ENCODE results near the gene WWC2.
A peak's percentile ranks its signal among the peaks of the same experiment; 100 is the strongest.
"Not testable (repeated sequence)": the region's sequence is repeated elsewhere in the genome, so short reads cannot be mapped to it uniquely, and the experiment has no call there.

The WWC2 gene

DNA sequence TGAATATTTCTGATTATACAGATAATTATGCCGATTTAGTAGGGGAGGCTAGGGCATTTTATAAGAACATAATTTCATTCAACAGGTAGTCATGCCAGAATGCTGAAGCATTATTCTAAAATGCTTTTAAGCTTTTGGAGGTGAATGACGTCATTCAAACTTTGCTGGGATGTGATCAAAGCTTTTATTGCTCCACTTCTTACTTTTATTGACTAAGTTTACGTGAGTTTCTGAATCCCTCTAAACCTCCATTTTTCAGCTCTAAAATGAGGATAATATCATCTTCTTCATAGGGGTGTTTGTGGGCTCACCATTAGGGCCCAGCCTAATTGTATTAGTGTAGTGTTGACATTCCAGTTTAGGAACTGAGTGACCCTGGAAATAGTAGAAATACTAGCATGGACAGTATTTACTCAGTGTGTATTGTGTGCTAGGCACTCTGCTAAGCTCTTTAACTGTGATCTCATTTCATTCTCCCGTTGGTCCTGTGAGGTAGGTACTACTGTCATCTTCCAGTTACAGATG, 3.0 kb downstream of the WWC2 start:
- H3K27ac ChIP-seq (ENCODE audit: low read depth, low read length) = no peak overlapping the region
- H3K36me3 ChIP-seq (ENCODE audit: control insufficient read depth, insufficient read depth, low read length) = no peaks in the 10 kb centered on the region
- no peak overlapping the region for H3K9ac ChIP-seq (ENCODE audit: low read depth, low read length)
- peaks cover 43% of the 10 kb centered on the region for H3K4me1 ChIP-seq (ENCODE audit: control insufficient read depth, insufficient read depth, low read length)
- no peaks in the 10 kb centered on the region for H3K9me3 ChIP-seq (ENCODE audit: control insufficient read depth, insufficient read depth, low read length)
- peaks cover 6% of the 10 kb centered on the region; the same call in 1 of the 2 replicates for H3K27me3 ChIP-seq (ENCODE audit: control insufficient read depth, insufficient read depth, low read length)
- 0 out of 2 replicates have a peak overlapping the region, but pooled peaks have one; percentile 1 for H3K4me3 ChIP-seq (ENCODE audit: low read depth, low read length)

GRCh38 chr4:183105092-183105491, 6.0 kb downstream of the WWC2 start:
- Histone ChIP-seq H3K9ac (ENCODE audit: low read depth, low read length) (no peak overlapping the region), H3K4me3 (ENCODE audit: low read depth, low read length) (no peak overlapping the region), H3K27ac (ENCODE audit: low read depth, low read length) (peak overlapping the region; percentile 71), H3K9me3 (ENCODE audit: control insufficient read depth, insufficient read depth, low read length) (no peaks in the 10 kb centered on the region), H3K4me1 (ENCODE audit: control insufficient read depth, insufficient read depth, low read length) (peaks cover 43% of the 10 kb centered on the region), H3K27me3 (ENCODE audit: control insufficient read depth, insufficient read depth, low read length) (no peaks in the 10 kb centered on the region), H3K36me3 (ENCODE audit: control insufficient read depth, insufficient read depth, low read length) (no peaks in the 10 kb centered on the region)

DNA sequence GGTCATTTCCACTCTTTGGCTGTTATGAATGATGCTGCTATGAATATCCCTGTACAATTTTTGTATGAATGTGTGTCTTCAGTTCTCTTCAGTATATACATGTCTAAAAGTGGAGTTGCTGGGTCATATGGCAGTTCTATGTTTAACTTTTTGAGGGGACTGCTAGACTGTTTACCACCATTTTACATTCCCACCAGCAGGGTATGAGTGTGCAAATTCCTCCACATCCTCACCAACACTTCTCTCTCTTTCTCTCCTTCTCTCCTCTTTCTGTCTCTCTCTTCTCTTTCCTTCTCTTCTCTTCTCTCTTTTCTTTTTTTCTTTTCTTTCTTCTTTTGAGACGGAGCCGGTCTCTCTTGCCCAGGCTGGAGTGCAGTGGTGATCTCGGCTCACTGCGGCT, 7.8 kb downstream of the WWC2 start:
- Histone ChIP-seq H3K27me3 (ENCODE audit: control insufficient read depth, insufficient read depth, low read length) (no peaks in the 10 kb centered on the region), H3K27ac (ENCODE audit: low read depth, low read length) (no peak overlapping the region), H3K4me1 (ENCODE audit: control insufficient read depth, insufficient read depth, low read length) (peaks cover 29% of the 10 kb centered on the region), H3K9me3 (ENCODE audit: control insufficient read depth, insufficient read depth, low read length) (no peaks in the 10 kb centered on the region), H3K9ac (ENCODE audit: low read depth, low read length) (no peak overlapping the region), H3K36me3 (ENCODE audit: control insufficient read depth, insufficient read depth, low read length) (no peaks in the 10 kb centered on the region), H3K4me3 (ENCODE audit: low read depth, low read length) (no peak overlapping the region)

DNA sequence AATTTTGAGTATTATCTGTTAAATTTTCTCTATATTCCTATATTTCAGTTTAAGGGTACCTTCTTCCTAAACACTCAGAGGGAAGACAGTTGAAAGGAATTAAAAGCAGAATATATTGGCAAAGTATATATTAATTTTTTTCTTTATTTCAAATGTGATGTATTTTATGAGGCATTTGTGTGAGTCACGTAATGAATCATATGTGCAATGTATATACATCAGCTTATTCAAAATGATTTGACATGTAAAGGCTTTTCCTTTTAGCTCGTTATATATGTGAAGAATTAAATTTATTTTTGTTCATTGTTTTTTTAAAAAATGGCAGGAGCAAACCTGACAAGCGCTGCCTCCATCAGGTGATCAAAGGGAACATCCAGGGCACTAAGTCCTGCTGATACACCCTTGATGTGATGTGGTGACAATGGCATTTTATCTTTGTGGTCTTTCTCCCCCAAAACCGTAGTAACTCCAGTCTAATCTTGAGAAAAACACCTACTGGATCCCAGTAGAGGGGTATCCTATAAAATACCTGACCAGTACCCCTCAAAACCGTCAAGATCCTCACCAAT, 8.9 kb downstream of the WWC2 start:
- Histone ChIP-seq H3K27me3 (ENCODE audit: control insufficient read depth, insufficient read depth, low read length) (no peaks in the 10 kb centered on the region), H3K36me3 (ENCODE audit: control insufficient read depth, insufficient read depth, low read length) (no peaks in the 10 kb centered on the region), H3K27ac (ENCODE audit: low read depth, low read length) (no peak overlapping the region), H3K4me1 (ENCODE audit: control insufficient read depth, insufficient read depth, low read length) (peaks cover 31% of the 10 kb centered on the region), H3K4me3 (ENCODE audit: low read depth, low read length) (no peak overlapping the region), H3K9ac (ENCODE audit: low read depth, low read length) (no peak overlapping the region), H3K9me3 (ENCODE audit: control insufficient read depth, insufficient read depth, low read length) (no peaks in the 10 kb centered on the region)

GRCh38 chr4:183110244-183110643, 11.2 kb downstream of the WWC2 start:
- Histone ChIP-seq H3K36me3 (ENCODE audit: control insufficient read depth, insufficient read depth, low read length) (no peaks in the 10 kb centered on the region), H3K4me1 (ENCODE audit: control insufficient read depth, insufficient read depth, low read length) (peaks cover 43% of the 10 kb centered on the region), H3K27me3 (ENCODE audit: control insufficient read depth, insufficient read depth, low read length) (no peaks in the 10 kb centered on the region), H3K27ac (ENCODE audit: low read depth, low read length) (no peak overlapping the region), H3K9ac (ENCODE audit: low read depth, low read length) (no peak overlapping the region), H3K4me3 (ENCODE audit: low read depth, low read length) (no peak overlapping the region), H3K9me3 (ENCODE audit: control insufficient read depth, insufficient read depth, low read length) (no peaks in the 10 kb centered on the region)

GRCh38 chr4:183111452-183111885, 12.4 kb downstream of the WWC2 start:
- H3K36me3 ChIP-seq (ENCODE audit: control insufficient read depth, insufficient read depth, low read length) = no peaks in the 10 kb centered on the region
- H3K27me3 ChIP-seq (ENCODE audit: control insufficient read depth, insufficient read depth, low read length) = no peaks in the 10 kb centered on the region
- no peak overlapping the region for H3K4me3 ChIP-seq (ENCODE audit: low read depth, low read length)
- no peaks in the 10 kb centered on the region for H3K9me3 ChIP-seq (ENCODE audit: control insufficient read depth, insufficient read depth, low read length)
- no peak overlapping the region for H3K9ac ChIP-seq (ENCODE audit: low read depth, low read length)
- no peak overlapping the region for H3K27ac ChIP-seq (ENCODE audit: low read depth, low read length)
- H3K4me1 ChIP-seq (ENCODE audit: control insufficient read depth, insufficient read depth, low read length) = peaks cover 52% of the 10 kb centered on the region

DNA sequence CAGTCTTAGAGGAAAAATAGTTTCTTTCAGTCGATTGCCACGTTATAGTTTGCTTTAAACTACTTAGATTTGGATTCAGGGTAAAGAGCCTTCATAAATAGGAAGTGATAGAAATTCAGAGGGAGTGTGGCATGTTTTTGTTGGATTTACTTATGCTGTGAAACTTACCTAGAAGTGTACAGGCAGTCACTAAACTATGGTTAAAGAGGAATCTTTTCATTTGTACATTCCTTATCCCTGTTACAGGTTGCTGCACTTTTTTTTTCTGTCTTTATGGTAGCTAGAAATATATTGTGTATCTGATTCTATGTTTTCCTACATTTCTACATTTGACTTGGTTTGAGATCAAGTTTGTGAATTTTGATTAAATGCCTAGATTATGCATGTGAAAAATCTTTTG, 19.1 kb downstream of the WWC2 start:
- peak overlapping the region; percentile 90 for H3K27ac ChIP-seq (ENCODE audit: low read depth, low read length)
- no peaks in the 10 kb centered on the region for H3K27me3 ChIP-seq (ENCODE audit: control insufficient read depth, insufficient read depth, low read length)
- H3K9ac ChIP-seq (ENCODE audit: low read depth, low read length) = peak overlapping the region; percentile 58
- H3K4me3 ChIP-seq (ENCODE audit: low read depth, low read length) = no peak overlapping the region; the same call in 1 of the 2 replicates
- H3K4me1 ChIP-seq (ENCODE audit: control insufficient read depth, insufficient read depth, low read length) = peaks cover 65% of the 10 kb centered on the region
- H3K36me3 ChIP-seq (ENCODE audit: control insufficient read depth, insufficient read depth, low read length) = no peaks in the 10 kb centered on the region
- H3K9me3 ChIP-seq (ENCODE audit: control insufficient read depth, insufficient read depth, low read length) = no peaks in the 10 kb centered on the region

DNA sequence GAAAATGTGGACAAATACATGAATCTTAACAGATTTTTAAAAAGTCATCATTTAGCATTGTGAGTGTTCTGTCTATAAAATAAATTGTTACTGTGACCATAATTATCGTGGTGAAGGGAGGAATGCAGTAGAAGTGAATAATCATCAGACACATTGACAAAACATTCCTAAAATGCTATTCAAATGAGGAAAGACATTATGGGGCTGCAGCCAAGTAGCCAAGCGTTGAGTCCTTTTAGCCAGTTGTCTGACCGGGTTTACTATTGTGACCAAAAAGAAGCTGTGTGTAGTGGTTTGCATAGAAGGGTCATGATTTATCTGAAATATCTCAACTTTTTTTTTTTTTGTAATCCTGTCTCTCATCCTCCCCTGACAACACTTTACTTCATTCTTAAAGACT, 19.5 kb downstream of the WWC2 start:
- Histone ChIP-seq H3K9me3 (ENCODE audit: control insufficient read depth, insufficient read depth, low read length) (no peaks in the 10 kb centered on the region), H3K9ac (ENCODE audit: low read depth, low read length) (peak overlapping the region; percentile 58), H3K36me3 (ENCODE audit: control insufficient read depth, insufficient read depth, low read length) (no peaks in the 10 kb centered on the region), H3K27me3 (ENCODE audit: control insufficient read depth, insufficient read depth, low read length) (no peaks in the 10 kb centered on the region), H3K4me3 (ENCODE audit: low read depth, low read length) (peak overlapping the region; percentile 37), H3K27ac (ENCODE audit: low read depth, low read length) (peak overlapping the region; percentile 90), H3K4me1 (ENCODE audit: control insufficient read depth, insufficient read depth, low read length) (peaks cover 61% of the 10 kb centered on the region)

DNA sequence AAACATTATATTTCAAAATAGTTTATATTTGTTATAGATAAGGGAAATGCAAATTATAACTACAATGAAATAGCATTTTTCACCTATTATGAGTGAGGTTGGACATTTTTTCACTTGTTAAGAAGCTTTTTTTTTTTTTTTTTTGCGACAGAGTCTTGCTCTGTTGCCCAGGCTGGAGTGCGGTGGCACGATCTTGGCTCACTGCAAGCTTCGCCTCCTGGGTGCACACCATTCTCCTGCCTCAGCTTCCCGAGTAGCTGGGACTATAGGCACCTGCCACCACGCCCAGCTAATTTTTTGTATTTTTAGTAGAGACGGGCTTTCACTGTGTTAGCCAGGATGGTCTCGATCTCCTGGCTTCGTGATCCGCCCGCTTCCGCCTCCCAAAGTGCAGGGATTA, 22.6 kb downstream of the WWC2 start:
- H3K4me1 ChIP-seq (ENCODE audit: control insufficient read depth, insufficient read depth, low read length) = peaks cover 38% of the 10 kb centered on the region
- H3K27ac ChIP-seq (ENCODE audit: low read depth, low read length); H3K4me3 ChIP-seq (ENCODE audit: low read depth, low read length); H3K27me3 ChIP-seq (ENCODE audit: control insufficient read depth, insufficient read depth, low read length); H3K9ac ChIP-seq (ENCODE audit: low read depth, low read length); H3K9me3 ChIP-seq (ENCODE audit: control insufficient read depth, insufficient read depth, low read length); H3K36me3 ChIP-seq (ENCODE audit: control insufficient read depth, insufficient read depth, low read length): not testable (repeated sequence)

DNA sequence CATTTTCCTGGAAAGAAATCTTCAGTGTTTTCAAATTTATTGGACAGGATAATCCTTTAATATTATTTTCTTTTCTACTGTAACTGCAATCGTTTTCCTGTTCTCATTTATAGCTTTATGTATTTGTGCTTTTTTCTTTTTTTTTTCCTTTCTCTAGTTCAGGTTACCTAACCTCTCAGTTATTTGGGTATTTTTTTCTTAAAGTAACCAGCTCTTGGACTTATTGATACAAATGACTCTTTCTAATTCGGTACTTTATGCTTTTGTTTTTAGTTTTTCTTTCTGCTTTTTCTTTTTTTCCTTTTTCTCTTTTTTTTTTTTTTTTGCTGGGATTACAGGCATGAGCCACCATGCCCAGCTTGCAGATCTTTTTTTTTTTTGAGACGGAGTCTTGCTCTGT, 25.2 kb downstream of the WWC2 start:
- H3K4me1 ChIP-seq (ENCODE audit: control insufficient read depth, insufficient read depth, low read length) = peaks cover 25% of the 10 kb centered on the region
- no peaks in the 10 kb centered on the region for H3K9me3 ChIP-seq (ENCODE audit: control insufficient read depth, insufficient read depth, low read length)
- H3K4me3 ChIP-seq (ENCODE audit: low read depth, low read length) = no peak overlapping the region
- H3K36me3 ChIP-seq (ENCODE audit: control insufficient read depth, insufficient read depth, low read length) = no peaks in the 10 kb centered on the region
- H3K9ac ChIP-seq (ENCODE audit: low read depth, low read length) = no peak overlapping the region
- H3K27me3 ChIP-seq (ENCODE audit: control insufficient read depth, insufficient read depth, low read length) = no peaks in the 10 kb centered on the region
- no peak overlapping the region for H3K27ac ChIP-seq (ENCODE audit: low read depth, low read length)

DNA sequence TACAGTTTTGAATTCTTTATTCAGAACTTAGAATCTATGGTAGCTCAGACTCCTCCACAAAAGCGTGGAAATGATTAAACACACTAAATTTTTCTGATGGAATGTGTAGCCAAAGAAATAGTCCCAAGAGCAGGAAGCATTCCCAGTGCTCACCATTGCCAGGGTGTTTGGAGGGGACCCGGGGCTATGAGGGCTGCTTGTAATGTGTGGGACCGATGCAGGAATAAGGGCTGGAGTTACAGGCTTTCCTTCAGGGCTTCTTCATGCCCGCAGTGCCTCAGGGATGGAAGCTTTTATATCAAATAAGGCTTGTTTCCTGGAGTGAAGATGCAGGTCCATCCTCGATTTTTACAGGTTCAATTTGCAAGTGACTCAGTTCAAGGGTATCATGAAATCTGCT, 25.8 kb downstream of the WWC2 start:
- H3K36me3 ChIP-seq (ENCODE audit: control insufficient read depth, insufficient read depth, low read length) = no peaks in the 10 kb centered on the region
- no peak overlapping the region for H3K9ac ChIP-seq (ENCODE audit: low read depth, low read length)
- peaks cover 20% of the 10 kb centered on the region for H3K4me1 ChIP-seq (ENCODE audit: control insufficient read depth, insufficient read depth, low read length)
- no peaks in the 10 kb centered on the region for H3K27me3 ChIP-seq (ENCODE audit: control insufficient read depth, insufficient read depth, low read length)
- H3K9me3 ChIP-seq (ENCODE audit: control insufficient read depth, insufficient read depth, low read length) = no peaks in the 10 kb centered on the region
- no peak overlapping the region for H3K27ac ChIP-seq (ENCODE audit: low read depth, low read length)
- H3K4me3 ChIP-seq (ENCODE audit: low read depth, low read length) = no peak overlapping the region

Data from HUES48 (cell line).